HAP-1 (cell line): ENCODE data around the gene PRMT1.
A peak's percentile ranks its signal among the peaks of the same experiment; 100 is the strongest.

Source experiments
- DNase-seq, 2 experiments: peaks; one replicate each; pipeline ENCODE4 v3.0.0-alpha.2; 2016 to 2020; ENCODE audit warnings: low spot score in 2 of 2
- H3K27me3 ChIP-seq: fragments of 250-450 bp; sonication (Bioruptor Pico); 2 replicates; pipeline ENCODE4 v1.5.1; 2020; ENCODE audit warnings: low read depth, mild to moderate bottlenecking, moderate library complexity
- H3K36me3 ChIP-seq: fragments of 250-450 bp; sonication (Bioruptor Pico); replicated peaks from 2 replicates; pipeline ENCODE4 v1.5.1; 2020; ENCODE audit warnings: mild to moderate bottlenecking
- H3K4me1 ChIP-seq: fragments of 250-450 bp; sonication (Bioruptor Pico); 2 replicates; pipeline ENCODE4 v1.5.1; 2020; ENCODE audit warnings: mild to moderate bottlenecking
- H3K4me3 ChIP-seq: fragments of 250-450 bp; sonication (Bioruptor Pico); 2 replicates; pipeline ENCODE4 v1.5.1; 2020; ENCODE audit warnings: mild to moderate bottlenecking, moderate library complexity
- H3K9me3 ChIP-seq: fragments of 250-450 bp; sonication (Bioruptor Pico); 2 replicates; pipeline ENCODE4 v1.5.1; 2020; ENCODE audit warnings: mild to moderate bottlenecking, moderate library complexity
- in situ Hi-C: fragments of 300-500 bp; cut with MboI; formaldehyde crosslinking; loops from 3 replicates; pipeline ENCODE4 v1.14.3; 2020; ENCODE audit warnings: low sequenced_read_pairs, inconsistent platforms, mixed read lengths

PRMT1 gene

DNA sequence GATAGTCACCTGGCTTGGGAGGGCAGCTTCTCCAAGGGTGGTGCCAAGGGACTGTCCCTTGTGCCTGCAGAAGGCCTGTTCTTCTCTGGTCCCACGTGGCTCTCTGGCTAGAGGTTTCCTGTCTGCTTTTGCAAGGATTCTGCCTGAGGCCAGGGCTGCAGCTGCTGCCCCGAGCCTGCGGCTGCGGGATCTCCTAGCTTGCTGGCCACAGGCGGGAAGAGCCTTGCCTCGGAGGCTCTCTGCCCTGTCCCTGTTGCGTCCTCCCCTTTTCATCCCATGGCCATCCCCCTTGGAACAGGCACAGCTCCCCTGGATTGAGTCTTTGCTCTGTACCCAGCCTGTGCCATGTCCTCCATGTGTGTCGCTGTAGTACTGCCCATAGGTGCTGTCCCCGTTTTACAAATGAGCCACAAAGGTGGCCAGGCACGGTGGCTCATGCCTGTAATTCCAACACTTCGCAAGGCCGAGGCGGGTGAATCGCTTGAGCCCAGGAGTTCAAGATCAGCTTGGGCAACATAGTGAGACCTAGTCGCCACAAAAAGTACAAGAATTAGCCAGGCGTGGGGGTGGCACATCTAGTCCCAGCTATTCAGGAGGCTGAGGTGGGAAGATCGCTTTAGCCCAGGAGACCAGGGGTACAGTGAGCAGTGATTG is 20.5 kb upstream of the PRMT1 start:
- Histone ChIP-seq H3K27me3 (no peaks in the 10 kb centered on the region), H3K36me3 (peaks cover 87% of the 10 kb centered on the region), H3K4me1 (no peaks in the 10 kb centered on the region), H3K4me3 (no peak overlapping the region), H3K9me3 (no peaks in the 10 kb centered on the region)
- DNase-seq: no peak
- in situ Hi-C loops: no loop called here

DNA sequence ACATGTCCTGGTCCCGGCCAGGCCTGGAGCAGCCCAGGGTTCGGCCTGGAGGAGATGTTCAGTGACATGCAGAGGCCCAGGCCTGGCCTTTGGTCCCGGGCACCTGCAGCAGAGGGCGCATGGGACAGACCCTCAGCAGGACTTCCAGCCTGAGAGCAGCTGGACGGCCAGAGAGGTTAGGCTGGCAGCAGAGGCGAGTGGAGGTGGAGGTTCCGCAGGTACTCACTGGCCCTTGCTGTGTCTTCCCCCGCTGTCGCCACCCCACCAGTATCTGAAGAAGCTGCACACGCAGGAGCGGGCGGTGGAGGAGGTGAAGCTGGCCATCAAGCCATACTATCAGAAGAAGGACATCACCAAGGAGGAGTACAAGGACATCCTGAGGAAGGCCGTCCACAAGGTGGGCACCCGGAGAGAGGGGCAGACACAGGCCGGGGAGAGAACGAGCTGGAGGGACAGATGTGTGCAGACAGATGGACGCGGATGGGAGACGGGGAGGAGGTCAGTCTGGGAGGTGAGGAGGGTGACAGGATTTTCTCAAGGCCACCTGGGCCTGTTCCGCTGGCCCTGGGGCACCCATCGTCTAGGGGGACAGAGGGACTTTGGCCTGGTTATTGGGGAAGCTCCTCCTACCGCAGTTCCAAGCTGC is 19.5 kb upstream of the PRMT1 start:
- Histone ChIP-seq H3K4me1 (no peaks in the 10 kb centered on the region), H3K9me3 (no peaks in the 10 kb centered on the region), H3K36me3 (peaks cover 91% of the 10 kb centered on the region), H3K27me3 (no peaks in the 10 kb centered on the region), H3K4me3 (no peak overlapping the region)
- in situ Hi-C loops: no loop called here
- no peak for DNase-seq

DNA sequence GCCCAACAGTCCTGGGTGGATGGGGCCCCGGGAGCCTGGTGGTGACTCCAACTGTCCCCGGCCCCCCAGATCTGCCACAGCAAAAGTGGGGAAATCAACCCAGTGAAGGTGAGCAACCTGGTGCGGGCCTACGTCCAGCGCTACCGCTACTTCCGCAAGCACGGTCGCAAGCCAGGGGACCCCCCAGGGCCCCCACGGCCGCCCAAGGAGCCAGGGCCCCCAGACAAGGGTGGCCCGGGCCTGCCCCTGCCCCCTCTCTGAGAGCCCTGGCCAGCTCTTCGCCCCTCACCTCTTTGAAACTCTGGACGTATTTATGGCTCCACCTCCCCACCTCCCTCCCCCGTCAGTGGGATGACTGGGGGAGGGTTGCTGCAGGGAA is 18.9 kb upstream of the PRMT1 start:
- no peaks in the 10 kb centered on the region for H3K9me3 ChIP-seq
- peaks cover 88% of the 10 kb centered on the region for H3K36me3 ChIP-seq
- in situ Hi-C loops: no loop called here
- H3K27me3 ChIP-seq: no peaks in the 10 kb centered on the region
- H3K4me3 ChIP-seq: no peak overlapping the region
- no peaks in the 10 kb centered on the region for H3K4me1 ChIP-seq
- no peak for DNase-seq

DNA sequence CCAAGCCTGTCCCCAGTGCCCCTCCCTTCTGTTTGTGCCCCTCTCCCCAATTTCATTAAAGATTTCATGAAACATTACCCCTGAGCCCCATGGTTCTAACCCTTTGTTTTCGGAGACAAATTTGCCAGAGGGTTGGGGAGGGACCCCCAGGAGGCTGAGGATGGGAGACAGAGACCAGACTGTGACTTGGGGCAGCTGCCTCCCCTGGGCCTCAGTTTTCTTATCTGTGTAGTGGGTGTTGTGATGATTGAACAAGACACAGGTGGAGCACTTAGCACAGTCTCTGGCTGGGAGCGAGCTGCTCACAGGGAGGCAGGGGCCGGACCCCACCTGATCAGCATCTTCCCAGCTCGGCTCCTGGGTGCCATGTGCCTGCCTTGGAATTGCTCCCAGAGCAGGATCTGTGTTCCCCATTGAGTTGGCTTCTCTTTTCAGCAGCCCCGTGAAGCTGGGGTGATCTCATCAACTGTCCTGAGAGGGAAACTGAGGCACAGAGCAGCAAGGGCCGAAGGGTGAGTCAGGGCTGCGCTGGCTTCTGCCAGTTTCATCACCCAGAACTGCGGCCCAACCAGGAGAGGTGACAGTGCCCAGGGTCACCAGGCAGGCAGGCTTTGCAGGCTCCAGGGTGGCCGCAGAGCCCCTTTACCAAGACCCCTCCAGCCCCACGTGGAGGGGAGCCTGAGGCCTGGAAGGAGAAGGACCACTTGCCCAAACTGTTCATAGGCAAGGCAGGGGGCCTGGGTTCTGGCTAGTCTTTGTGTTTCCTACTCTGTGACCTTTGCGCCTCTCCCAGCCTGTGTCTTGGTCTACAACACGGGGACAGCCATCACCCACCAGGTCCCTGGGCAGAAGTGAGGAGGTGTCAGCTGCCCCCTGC is 18.3 kb upstream of the PRMT1 start:
- peaks cover 81% of the 10 kb centered on the region for H3K36me3 ChIP-seq
- in situ Hi-C loops: no loop called here
- no peak for DNase-seq

DNA sequence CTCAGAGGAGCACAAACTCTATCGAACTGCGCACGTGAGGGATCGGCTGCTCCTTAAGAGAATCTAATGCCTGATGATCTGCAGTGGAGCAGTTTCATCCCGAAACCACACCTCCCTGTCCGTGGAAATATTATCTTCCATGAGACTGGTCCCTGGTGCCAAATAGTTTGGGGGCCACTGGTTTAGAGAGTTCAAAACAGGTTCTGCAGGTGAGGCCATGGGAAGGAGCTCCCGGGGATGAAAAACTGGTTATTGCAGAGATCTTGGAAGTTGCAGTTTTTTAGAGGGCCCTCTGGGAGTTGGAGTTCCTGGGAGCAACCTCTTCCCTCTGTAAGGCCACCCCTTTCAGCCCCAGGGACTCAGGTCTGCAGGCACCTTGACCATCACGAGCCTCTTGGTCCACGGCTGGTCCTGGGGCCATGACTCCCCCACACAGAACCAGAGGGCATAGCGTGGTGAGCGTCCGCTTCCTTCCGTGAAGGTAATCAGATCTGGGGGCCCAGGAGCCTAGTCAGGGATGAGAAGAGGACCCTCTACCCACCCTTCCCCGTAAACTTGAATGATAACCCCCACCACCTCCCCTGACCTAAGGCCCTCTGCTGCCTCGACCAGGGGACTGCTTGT is 16.6 kb upstream of the PRMT1 start:
- in situ Hi-C loops: no loop called here
- Histone ChIP-seq H3K9me3 (no peaks in the 10 kb centered on the region), H3K4me1 (no peaks in the 10 kb centered on the region; the same call in 1 of the 2 replicates), H3K27me3 (no peaks in the 10 kb centered on the region), H3K4me3 (no peak overlapping the region), H3K36me3 (peaks cover 64% of the 10 kb centered on the region)
- no peak for DNase-seq

More for the DNA sequence above, 18.3 kb upstream of the PRMT1 start:
- Histone ChIP-seq H3K9me3 (no peaks in the 10 kb centered on the region), H3K27me3 (no peaks in the 10 kb centered on the region), H3K4me3 (no peak overlapping the region), H3K4me1 (no peaks in the 10 kb centered on the region)

DNA sequence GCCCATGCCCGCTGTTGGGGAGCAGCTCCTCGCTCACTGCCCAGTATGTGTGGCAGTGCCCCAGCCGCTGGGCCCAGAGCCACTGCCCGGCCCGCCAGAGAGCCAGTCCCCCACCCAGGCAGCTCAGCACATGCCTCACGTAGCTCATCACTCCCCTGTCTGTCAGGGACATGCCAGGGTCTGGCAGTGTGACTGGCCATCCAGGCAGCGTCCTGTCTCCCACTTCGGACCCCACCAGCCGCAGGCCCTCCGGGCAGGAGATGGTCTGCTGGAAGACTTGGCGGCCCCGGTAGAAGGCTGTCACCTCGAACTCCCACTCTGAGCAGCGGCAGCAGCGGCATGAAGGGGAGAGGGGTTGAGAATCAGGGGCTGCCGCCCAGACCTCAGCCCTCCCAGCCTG is 15.1 kb upstream of the PRMT1 start:
- in situ Hi-C loops: no loop called here
- no peaks in the 10 kb centered on the region for H3K27me3 ChIP-seq
- peaks cover 4% of the 10 kb centered on the region; the same call in 1 of the 2 replicates for H3K4me1 ChIP-seq
- H3K9me3 ChIP-seq: no peaks in the 10 kb centered on the region
- peaks cover 52% of the 10 kb centered on the region for H3K36me3 ChIP-seq
- DNase-seq: no peak
- H3K4me3 ChIP-seq: no peak overlapping the region

DNA sequence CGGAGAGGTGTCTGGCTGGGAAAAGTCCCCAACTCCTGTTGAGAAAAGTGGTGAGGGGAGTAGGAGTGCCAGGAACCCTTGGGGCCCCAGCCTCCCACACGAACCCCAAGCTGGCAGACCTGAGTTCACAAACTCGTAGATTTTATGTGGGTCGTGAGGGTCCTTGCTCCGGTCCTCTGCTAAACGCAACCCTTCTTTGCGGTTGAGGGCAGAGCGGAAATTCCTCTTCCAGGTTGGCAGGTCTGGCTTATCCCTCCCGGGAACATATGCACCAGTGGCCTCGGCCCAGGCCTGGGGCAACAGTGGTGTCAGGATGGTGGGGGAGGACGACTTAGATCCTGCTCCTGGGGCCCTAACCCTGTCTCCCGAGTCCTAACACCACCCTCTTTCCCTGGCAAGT is 13.8 kb upstream of the PRMT1 start:
- Histone ChIP-seq H3K27me3 (no peaks in the 10 kb centered on the region), H3K36me3 (peaks cover 49% of the 10 kb centered on the region), H3K4me3 (no peak overlapping the region), H3K4me1 (peaks cover 9% of the 10 kb centered on the region; the same call in 1 of the 2 replicates), H3K9me3 (no peaks in the 10 kb centered on the region)
- in situ Hi-C loops: no loop called here
- DNase-seq: no peak

DNA sequence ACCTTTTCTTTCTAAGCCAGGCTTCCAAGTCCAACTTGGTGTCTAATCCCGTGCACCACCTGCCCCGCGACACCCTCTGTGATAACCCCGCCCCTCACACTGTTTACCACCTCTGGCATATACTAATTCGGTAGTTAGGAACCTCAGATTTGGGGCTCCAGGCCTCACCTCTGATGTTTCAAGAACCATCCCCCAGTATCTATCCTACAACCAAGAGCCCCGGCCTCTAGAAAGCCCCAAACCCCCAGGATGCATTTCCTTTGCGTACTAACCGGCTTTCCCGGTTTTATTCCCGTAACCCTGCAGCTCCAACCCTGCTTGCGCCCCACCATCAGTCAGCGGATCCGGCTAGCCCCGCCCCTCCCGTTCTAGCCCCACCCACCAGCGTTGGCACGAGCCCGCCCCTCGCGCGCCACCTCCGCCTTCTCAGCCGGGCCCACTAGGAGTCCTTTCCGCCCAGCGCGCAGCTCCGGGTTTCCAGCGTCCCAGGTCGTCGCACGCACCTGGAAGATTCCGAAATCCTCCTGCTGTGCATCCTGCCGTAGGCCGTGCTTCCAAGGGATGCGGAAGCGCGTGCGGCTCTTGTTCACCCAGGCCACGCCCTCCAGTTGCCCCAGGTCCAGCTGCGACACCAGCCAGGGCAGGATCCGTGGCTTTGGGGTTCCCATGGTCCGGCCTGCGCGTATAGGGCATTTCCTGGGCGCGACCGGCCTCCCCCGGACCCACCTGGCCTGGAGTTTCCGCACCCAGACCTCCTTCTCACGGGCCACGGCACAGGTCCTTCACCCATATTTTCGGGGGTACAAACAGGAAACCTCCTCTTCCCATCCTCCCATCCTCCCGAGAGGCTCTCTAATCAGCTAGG is 12.7 kb upstream of the PRMT1 start:
- peaks cover 9% of the 10 kb centered on the region; the same call in 1 of the 2 replicates for H3K4me1 ChIP-seq
- in situ Hi-C loops: no loop called here
- H3K4me3 ChIP-seq: peak overlapping the region; percentile 75
- peaks cover 41% of the 10 kb centered on the region for H3K36me3 ChIP-seq
- H3K27me3 ChIP-seq: no peaks in the 10 kb centered on the region
- no peaks in the 10 kb centered on the region for H3K9me3 ChIP-seq
- peak; percentile 75 to 97 for DNase-seq

DNA sequence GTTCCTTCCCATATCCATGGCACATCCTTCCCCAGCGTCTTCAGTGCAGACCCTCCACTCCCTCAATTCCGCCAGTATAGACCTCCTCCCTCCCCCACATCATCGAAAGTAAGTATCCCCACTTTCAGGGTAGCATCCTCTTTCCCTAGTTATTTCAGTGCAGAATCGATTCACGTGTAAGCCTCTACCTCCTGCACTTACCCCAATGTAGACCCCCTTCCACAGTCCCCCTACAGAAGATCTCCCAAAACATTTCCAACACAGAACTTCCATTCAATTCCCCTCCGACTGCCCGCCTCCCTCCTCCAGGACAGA is 12.1 kb upstream of the PRMT1 start:
- Histone ChIP-seq H3K4me1 (peaks cover 9% of the 10 kb centered on the region; the same call in 1 of the 2 replicates), H3K4me3 (peak overlapping the region; percentile 75), H3K36me3 (peaks cover 41% of the 10 kb centered on the region), H3K9me3 (no peaks in the 10 kb centered on the region), H3K27me3 (no peaks in the 10 kb centered on the region)
- no peak for DNase-seq
- in situ Hi-C loops: no loop called here

DNA sequence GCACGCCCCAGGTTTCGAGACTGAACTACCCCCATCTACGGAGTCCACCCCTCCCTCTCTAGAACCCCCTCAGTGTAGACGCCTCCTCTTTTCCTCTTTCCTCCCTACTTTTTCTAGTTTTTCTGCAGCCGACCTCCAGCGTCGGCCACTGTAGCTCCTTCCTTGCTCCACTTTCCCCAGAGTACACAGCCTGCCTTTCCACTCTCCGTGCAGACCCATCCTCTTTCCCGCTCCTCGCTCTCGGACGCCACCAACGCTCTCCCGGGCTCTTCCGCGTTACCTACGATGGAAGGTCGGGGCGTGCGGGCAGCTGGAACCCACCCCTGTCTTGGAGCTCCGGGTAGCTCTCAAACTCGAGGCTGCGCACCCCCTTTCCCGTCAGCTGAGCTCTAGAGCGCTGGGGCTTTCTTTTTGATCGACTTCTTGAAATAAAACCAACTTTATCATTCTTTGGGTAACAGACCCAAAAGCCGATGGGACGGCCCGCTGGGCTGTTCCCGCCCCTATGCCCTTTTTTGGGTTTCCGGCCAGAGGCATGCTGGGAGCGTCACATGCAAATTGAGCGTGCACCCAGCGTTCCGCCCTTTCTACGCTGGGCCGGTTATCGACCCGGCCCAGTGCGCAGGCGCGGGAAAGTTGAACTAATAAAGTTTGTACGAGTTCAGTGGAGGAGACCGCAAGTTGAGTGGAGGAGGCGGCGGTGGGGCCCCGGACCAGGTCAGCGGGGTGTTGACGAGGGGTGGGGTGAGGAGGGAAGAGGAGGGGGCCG is 11.5 kb upstream of the PRMT1 start, which contains the start of the genes BCL2L12 and IRF3:
BCL2L12 (plus strand) TSS at position 583 of the 769 bp plus-strand sequence. CDS start 760 bp downstream, outside the sequence.
IRF3 (minus strand) TSS at position 507 of the 769 bp plus-strand sequence. CDS start 1,019 bp downstream, outside the sequence.
- DNase-seq: peak; percentile 94 to 99

DNA sequence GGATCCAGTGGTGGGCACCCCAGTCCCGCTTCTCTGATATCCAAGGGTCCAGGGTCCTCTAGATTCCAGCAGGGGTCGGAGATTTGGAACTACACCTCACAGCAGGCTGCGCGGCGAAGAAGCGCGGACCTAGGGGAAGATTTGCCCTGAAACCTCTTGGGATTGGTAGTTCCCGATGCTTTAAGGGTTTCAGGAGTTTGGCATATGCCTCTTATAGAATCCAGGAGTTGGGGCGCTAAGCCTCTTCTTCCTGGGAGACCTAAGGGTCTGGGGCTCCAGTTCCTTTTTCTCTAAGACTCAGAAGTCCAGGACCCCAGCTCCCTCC is 11.0 kb upstream of the PRMT1 start:
- in situ Hi-C loops: no loop called here
- H3K36me3 ChIP-seq: peaks cover 42% of the 10 kb centered on the region
- H3K4me1 ChIP-seq: peaks cover 9% of the 10 kb centered on the region; the same call in 1 of the 2 replicates
- H3K9me3 ChIP-seq: no peaks in the 10 kb centered on the region
- H3K4me3 ChIP-seq: peak overlapping the region; percentile 75
- no peaks in the 10 kb centered on the region for H3K27me3 ChIP-seq
- DNase-seq: no peak

More for the DNA sequence above, 11.5 kb upstream of the PRMT1 start, which contains the start of the genes BCL2L12 and IRF3:
- H3K9me3 ChIP-seq: no peaks in the 10 kb centered on the region
- H3K36me3 ChIP-seq: peaks cover 41% of the 10 kb centered on the region
- in situ Hi-C loops: no loop called here
- peaks cover 9% of the 10 kb centered on the region; the same call in 1 of the 2 replicates for H3K4me1 ChIP-seq
- no peaks in the 10 kb centered on the region for H3K27me3 ChIP-seq
- peak within 1 kb of the TSS; percentile 75 for H3K4me3 ChIP-seq

DNA sequence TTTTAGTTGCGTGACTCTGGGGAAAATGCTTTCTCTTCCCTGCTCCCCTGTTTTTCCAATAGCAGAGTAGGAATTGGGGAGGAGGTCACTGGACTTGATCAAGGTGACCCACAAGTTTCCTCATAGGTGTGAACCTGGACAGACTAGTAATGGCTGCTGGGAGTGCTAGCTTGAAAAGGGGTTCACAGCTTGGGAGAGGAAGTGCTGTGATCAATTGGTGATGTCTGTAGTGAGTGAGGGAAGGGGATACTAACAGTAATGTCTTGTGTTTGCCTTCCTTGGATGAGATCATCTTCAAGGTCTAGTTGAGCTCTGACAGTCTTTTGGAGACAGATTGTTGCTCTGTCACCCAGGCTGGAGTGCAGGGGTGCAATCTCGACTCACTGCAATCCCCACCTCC is 9.6 kb upstream of the PRMT1 start:
- Histone ChIP-seq H3K36me3 (peaks cover 36% of the 10 kb centered on the region), H3K4me1 (peaks cover 16% of the 10 kb centered on the region), H3K27me3 (no peaks in the 10 kb centered on the region), H3K4me3 (peak overlapping the region; percentile 75), H3K9me3 (no peaks in the 10 kb centered on the region)
- in situ Hi-C loops: no loop called here
- DNase-seq: no peak
